K562 (cell line): ENCODE data around the gene ADD3. TPM values are rescaled to one million over a fixed set of nuclear protein-coding genes. Genes with fewer than 3 reads are reported as not detected.

ENCODE experiments used
- ATAC-seq: fragments of 200-7000 bp; cut with Tn5 transposase; 3 replicates; pipeline ENCODE4 v1.9.1; 2020; ENCODE audit warnings: moderate library complexity
- BruUV-seq: library from RNA; stranded (reverse); fragments of 400-500 nt; replicated peaks from 2 replicates; lab custom pipeline; 2021; lab: Mats Ljungman, UMichigan
- CTCF ChIA-PET: fragments of 300-600 bp; formaldehyde crosslinking; extraction: SDS; loops from one replicate; lab custom pipeline; 2021; ENCODE audit warnings: low intra/inter-chr PET ratio; lab: Yijun Ruan, JAX
- POLR2A ChIA-PET: fragments of 300-600, 350-650 bp; sonication (Branson Sonifier 250); formaldehyde crosslinking; extraction: SDS; loops from one replicate; lab custom pipeline; 2021; ENCODE audit warnings: antibody characterized with exemption, inconsistent platforms; lab: Yijun Ruan, JAX
- DNase-seq, 4 experiments: peaks; one replicate each; pipeline versions ENCODE4 v3.0.0 to v3.0.0-alpha.2; 2011 to 2018; ENCODE audit warnings: low spot score in 3 of 4, mixed read lengths in 3 of 4; ENCODE audit errors: extremely low read depth in 1 of 4
- FAIRE-seq: peaks from 2 replicates; lab custom pipeline; 2011; peaks lifted over from hg19 to GRCh38; lab: Jason Lieb, UNC
- H2AFZ ChIP-seq: 2 replicates; pipeline ENCODE4 v1.6.0; 2011; ENCODE audit warnings: low read depth, low read length, control low read depth, inconsistent platforms
- H3K27ac ChIP-seq: fragments of 200-600 bp; 3 replicates; pipeline ENCODE4 v1.8.0; 2011; ENCODE audit warnings: low read depth, mild to moderate bottlenecking, control low read depth, inconsistent platforms, low read length, moderate library complexity, mixed read lengths; ENCODE audit errors: extremely low read depth
- H3K27me3 ChIP-seq, 2 experiments: fragments of 300-600 bp in 1 of 2; 2 replicates in 1 of 2; 3 replicates in 1 of 2; pipeline versions ENCODE4 v1.6.0 to v1.8.0; 2011; ENCODE audit warnings: inconsistent platforms in 2 of 2, low read length in 2 of 2, mild to moderate bottlenecking in 1 of 2, mixed read lengths in 1 of 2, moderate library complexity in 1 of 2; ENCODE audit not compliant: control insufficient read depth in 2 of 2, insufficient read depth in 2 of 2
- H3K36me3 ChIP-seq: fragments of 300-600 bp; 3 replicates; pipeline ENCODE4 v1.8.0; 2011; ENCODE audit warnings: mild to moderate bottlenecking, low read length, inconsistent platforms; ENCODE audit not compliant: control insufficient read depth, insufficient read depth
- H3K4me1 ChIP-seq, 2 experiments: fragments of 200-600 bp in 1 of 2; replicated peaks in 1 of 2; 2 replicates in 1 of 2; 3 replicates in 1 of 2; pipeline versions ENCODE4 v1.5.1 to v1.8.0; 2011; ENCODE audit warnings: inconsistent platforms in 2 of 2, low read length in 2 of 2, mild to moderate bottlenecking in 1 of 2, mixed read lengths in 1 of 2, moderate library complexity in 1 of 2; ENCODE audit not compliant: control insufficient read depth in 2 of 2, insufficient read depth in 2 of 2
- H3K4me2 ChIP-seq: 2 replicates; pipeline ENCODE4 v1.6.1; 2011; ENCODE audit warnings: low read length, control low read depth, inconsistent platforms, mixed read lengths; ENCODE audit not compliant: insufficient read depth
- H3K4me3 ChIP-seq: fragments of 200-600 bp; sonication (generic), shearing (Covaris generic); 2 replicates; pipeline ENCODE4 v1.5.1; 2016; ENCODE audit warnings: control low read depth, inconsistent platforms
- H3K79me2 ChIP-seq: fragments of 200-600 bp; 3 replicates; pipeline ENCODE4 v1.8.0; 2011; ENCODE audit warnings: low read length, inconsistent platforms; ENCODE audit not compliant: control insufficient read depth, insufficient read depth
- H3K9ac ChIP-seq, 2 experiments: 2 replicates each; pipeline versions ENCODE4 v1.6.0 to v1.6.1; 2011; ENCODE audit warnings: low read depth in 2 of 2, low read length in 2 of 2, control low read depth in 1 of 2, inconsistent platforms in 1 of 2, mild to moderate bottlenecking in 1 of 2, mixed read lengths in 1 of 2; ENCODE audit not compliant: insufficient read depth in 1 of 2
- H3K9me1 ChIP-seq: one replicate; pipeline ENCODE4 v1.6.0; 2011; ENCODE audit warnings: inconsistent platforms, mild to moderate bottlenecking, low read length, moderate library complexity; ENCODE audit not compliant: control insufficient read depth, insufficient read depth
- H3K9me3 ChIP-seq: replicated peaks from 2 replicates; pipeline ENCODE4 v1.5.1; 2011; ENCODE audit warnings: low read depth, low read length, inconsistent platforms; ENCODE audit not compliant: control insufficient read depth, insufficient read depth
- H4K20me1 ChIP-seq: replicated peaks from 2 replicates; pipeline ENCODE4 v1.6.1; 2011; ENCODE audit warnings: low read length, inconsistent platforms, mixed read lengths; ENCODE audit not compliant: control insufficient read depth, insufficient read depth
- CAMTA2 ChIP-seq: fragments of 250-450 bp; sonication (Bioruptor Pico); conservative IDR thresholded peaks from 2 replicates; pipeline ENCODE4 v1.5.1; 2022
- CBX2 ChIP-seq: fragments of 200-600 bp; sonication (generic); IDR thresholded peaks from one replicate; pipeline ENCODE4 v1.6.1; 2012; ENCODE audit warnings: mild to moderate bottlenecking, low read length, inconsistent platforms; ENCODE audit not compliant: insufficient read depth, poor library complexity, severe bottlenecking
- HDAC3 ChIP-seq: fragments of 450-650 bp; IDR thresholded peaks from 2 replicates; pipeline ENCODE4 v1.6.1; 2018; ENCODE audit warnings: borderline replicate concordance, mild to moderate bottlenecking, moderate library complexity; ENCODE audit not compliant: partially characterized antibody
- L3MBTL2 ChIP-seq: fragments of 450-650 bp; IDR thresholded peaks from 2 replicates; pipeline ENCODE4 v1.6.1; 2016; ENCODE audit warnings: mild to moderate bottlenecking, moderate library complexity
- RAD21 ChIP-seq, 2 experiments: fragments of 250-450 bp in 1 of 2; fragments of 450-650 bp in 1 of 2; sonication (Bioruptor Pico) in 1 of 2; formaldehyde crosslinking in 1 of 2; IDR thresholded peaks in 1 of 2; conservative IDR thresholded peaks in 1 of 2; 2 replicates each; pipeline versions ENCODE4 v1.4.0 to v1.8.0; 2020 to 2022; ENCODE audit warnings: mild to moderate bottlenecking in 2 of 2, moderate library complexity in 1 of 2
- RHOXF2B ChIP-seq: fragments of 250-450 bp; sonication (Bioruptor Pico); conservative IDR thresholded peaks from 2 replicates; pipeline ENCODE4 v1.5.1; 2021
- SMARCB1 ChIP-seq: IDR thresholded peaks from 2 replicates; pipeline ENCODE4 v1.6.1; 2011; ENCODE audit warnings: improper control_type of control experiment, low read depth; ENCODE audit not compliant: insufficient read length
- TAF9B ChIP-seq: fragments of 450-650 bp; IDR thresholded peaks from 2 replicates; pipeline ENCODE4 v1.6.1; 2018; ENCODE audit warnings: mild to moderate bottlenecking; ENCODE audit not compliant: partially characterized antibody
- TBP ChIP-seq: optimal IDR thresholded peaks from 2 replicates; pipeline ENCODE3; 2011; ENCODE audit warnings: low read depth, low read length, improper control_type of control experiment
- ZFX ChIP-seq: sonication (generic); formaldehyde crosslinking; IDR thresholded peaks from 2 replicates; pipeline ENCODE4 v1.8.0; 2022; ENCODE audit warnings: mild to moderate bottlenecking, missing genetic modification reagents, moderate library complexity
- ZNF253 ChIP-seq: fragments of 250-450 bp; sonication (Bioruptor Pico); conservative IDR thresholded peaks from 2 replicates; pipeline ENCODE4 v1.6.1; 2021; ENCODE audit warnings: mild to moderate bottlenecking
- ZNF449 ChIP-seq: fragments of 250-450 bp; sonication (Bioruptor Pico); IDR thresholded peaks from 2 replicates; pipeline ENCODE4 v1.8.0; 2022; ENCODE audit warnings: moderate library complexity, mild to moderate bottlenecking, inconsistent platforms
- ZNF586 ChIP-seq: fragments of 450-650 bp; formaldehyde crosslinking; conservative IDR thresholded peaks from 2 replicates; pipeline ENCODE4 v1.4.0; 2020; ENCODE audit warnings: mild to moderate bottlenecking, moderate library complexity
- ZNF696 ChIP-seq: fragments of 250-450 bp; sonication (Bioruptor Pico); conservative IDR thresholded peaks from 2 replicates; pipeline ENCODE4 v1.4.0; 2020; ENCODE audit warnings: mild to moderate bottlenecking, moderate library complexity
- ZNF79 ChIP-seq: fragments of 250-450 bp; sonication (Bioruptor Pico); IDR thresholded peaks from 2 replicates; pipeline ENCODE4 v1.4.0; 2020; ENCODE audit warnings: low read depth, mild to moderate bottlenecking, moderate library complexity
- in situ Hi-C: fragments of 300-500 bp; cut with MboI; formaldehyde crosslinking; loops from 4 replicates; pipeline ENCODE4 v1.15.0; 2018; ENCODE audit warnings: inconsistent platforms, mixed read lengths
- intact Hi-C: fragments of 100-400 bp; cut with micrococcal nuclease; formaldehyde crosslinking; loops from 2 replicates; pipeline ENCODE4 v1.14.2; 2022
- polyA plus RNA-seq, 8 experiments: library from polyadenylated mRNA; depleted of rRNA in 4 of 8; stranded (reverse) in 5 of 8; unstranded in 3 of 8; fragments of >200 nt; fragmentation: Nextera tagmentation in 2 of 8; fragmentation: Illumina TruSeq in 1 of 8; extraction: Ambion mirVana in 2 of 8; extraction: Trizol in 1 of 8; gene quantifications; 2 replicates each; pipeline versions ENCODE4 v1.2.1 to v1.2.3, GENCODE V29; 2011 to 2014; ENCODE audit warnings: inconsistent platforms in 1 of 8, missing spikeins in 1 of 8
- total RNA-seq, 7 experiments: library from RNA; depleted of rRNA in 6 of 7; stranded (reverse); fragments of >200 nt in 6 of 7; fragmentation: Illumina TruSeq in 2 of 7; extraction: Trizol in 2 of 7; gene quantifications; 2 replicates each; pipeline versions ENCODE4 v1.2.1 to v1.2.3, GENCODE V29; 2011 to 2021; ENCODE audit warnings: low replicate concordance in 1 of 7

The ADD3 gene
- total and polyA plus RNA-seq, 9 of the 15 experiments (the other 6 are each of a cell fraction or from before 2014, with no cell fraction given) = 13.2 to 125 (median 31.7) TPM

GRCh38 chr10:110107887-110108286, 100.1 kb downstream of the ADD3 start:
- Histone ChIP-seq H3K4me2 (no peak overlapping the region), H4K20me1 (no peaks in the 10 kb centered on the region), H3K36me3 (peaks cover 24% of the 10 kb centered on the region; the same call in 2 of the 3 replicates), H3K27ac (no peak overlapping the region), H3K4me1 (no peaks in the 10 kb centered on the region)
- FAIRE-seq (no peak), ATAC-seq (no peak; the same call in 2 of the 3 replicates)
- TF ChIP-seq TBP = no peak
- TF ChIP-seq, all 486 proteins: peak for 0
- Histone ChIP-seq H3K79me2 (no peaks in the 10 kb centered on the region), H3K27me3 (no peaks in the 10 kb centered on the region), H3K9me3 (no peaks in the 10 kb centered on the region), H3K4me3 (no peak overlapping the region), H2AFZ (no peak overlapping the region), H3K9me1 (no peaks in the 10 kb centered on the region), H3K9ac (no peak overlapping the region)
- intact Hi-C loops = no loop called here
- DNase-seq = no peak
- POLR2A ChIA-PET = interaction anchor here (1.3 to 1.4 kb wide), 2 partner anchors 10 to 11 kb away, joined by 3 read pairs; no protein-coding TSS in a partner anchor
- in situ Hi-C loops = no loop called here
- no TSS peak for BruUV-seq
- CTCF ChIA-PET = no interaction called here

- no peak overlapping the region for H3K27ac ChIP-seq
- no peak overlapping the region for H3K4me2 ChIP-seq
- H3K4me1 ChIP-seq = no peaks in the 10 kb centered on the region
- H2AFZ ChIP-seq = no peak overlapping the region
- H3K79me2 ChIP-seq = no peaks in the 10 kb centered on the region
- intact Hi-C loops = no loop called here
- in situ Hi-C loops = no loop called here
- no peak for TF ChIP-seq TAF9B
- no peak for TF ChIP-seq ZFX (CRISPR knock-in tag)
- TF ChIP-seq CBX2 = no peak
- no peak for TF ChIP-seq ZNF449 (CRISPR knock-in tag)
- no peak for TF ChIP-seq L3MBTL2
- no peak for TF ChIP-seq ZNF696 (CRISPR knock-in tag)
- TF ChIP-seq ZNF253 (CRISPR knock-in tag) = no peak
- TF ChIP-seq ZNF586 = no peak
- no peak for TF ChIP-seq ZNF79 (CRISPR knock-in tag)
- no peak for TF ChIP-seq HDAC3
- TF ChIP-seq CAMTA2 (CRISPR knock-in tag) = no peak
- TF ChIP-seq RHOXF2B = no peak
- no peak for TF ChIP-seq RAD21 (CRISPR knock-in tag; conservative IDR thresholded peaks at IDR 0.05 in 1 of 2, IDR thresholded peaks at IDR 0.05 in 1 of 2)
- no peak for TF ChIP-seq SMARCB1
- H3K9me3 ChIP-seq = no peaks in the 10 kb centered on the region
- H3K27me3 ChIP-seq = no peaks in the 10 kb centered on the region
- no peaks in the 10 kb centered on the region for H4K20me1 ChIP-seq
- no peak for DNase-seq
- H3K4me3 ChIP-seq = no peak overlapping the region
- H3K9me1 ChIP-seq = no peaks in the 10 kb centered on the region
- H3K9ac ChIP-seq = no peak overlapping the region
- ChIA-PET CTCF (no interaction called here), POLR2A (interaction anchor here (1.0 to 1.5 kb wide), 3 partner anchors 8 to 12 kb away, joined by 3 to 4 read pairs (median 3); no protein-coding TSS in a partner anchor)
- no peak for ATAC-seq
- BruUV-seq = no TSS peak
- peaks cover 34% of the 10 kb centered on the region; the same call in 2 of the 3 replicates for H3K36me3 ChIP-seq
- FAIRE-seq = no peak
Observed at GRCh38 chr10:110109511-110109910, 101.7 kb downstream of the ADD3 start.
